AG09309 (cell line): Measurements from ENCODE around the gene EFCAB5.
"Not testable (repeated sequence)": the region's sequence is repeated elsewhere in the genome, so short reads cannot be mapped to it uniquely, and the experiment has no call there.

Experiments used
- DNase-seq: peaks from one replicate; pipeline ENCODE4 v3.0.0-alpha.2; 2010; ENCODE audit warnings: low read depth
- H3K4me3 ChIP-seq: 2 replicates; pipeline ENCODE4 v1.5.1; 2011; ENCODE audit warnings: mild to moderate bottlenecking, low read depth, low read length, moderate library complexity; ENCODE audit not compliant: control insufficient read depth
- CTCF ChIP-seq: IDR thresholded peaks from 2 replicates; pipeline ENCODE4 v1.5.1; 2011; ENCODE audit warnings: mild to moderate bottlenecking, low read depth, low read length, inconsistent platforms; ENCODE audit not compliant: insufficient read depth, control insufficient read depth; ENCODE audit errors: missing control alignments

The EFCAB5 gene

GRCh38 chr17:30133197-30133596 lies 191.8 kb downstream of the EFCAB5 start:
- no peak for DNase-seq
- no peak overlapping the region for H3K4me3 ChIP-seq
- no peak for TF ChIP-seq CTCF

- no peak for TF ChIP-seq CTCF
- no peak overlapping the region for H3K4me3 ChIP-seq
- no peak for DNase-seq
Measured at GRCh38 chr17:30134551-30134950, 193.1 kb downstream of the EFCAB5 start.

GRCh38 chr17:30137158-30137557 lies 195.7 kb downstream of the EFCAB5 start:
- no peak for DNase-seq
- H3K4me3 ChIP-seq = no peak overlapping the region
- no peak for TF ChIP-seq CTCF

GRCh38 chr17:30147860-30148259 lies 206.4 kb downstream of the EFCAB5 start:
- DNase-seq, H3K4me3 ChIP-seq: not testable (repeated sequence)

- no peak for DNase-seq
- H3K4me3 ChIP-seq = no peak overlapping the region
- TF ChIP-seq CTCF = no peak
Measured at GRCh38 chr17:30148376-30148775, 206.9 kb downstream of the EFCAB5 start.

- TF ChIP-seq CTCF = no peak
- H3K4me3 ChIP-seq = no peak overlapping the region
- DNase-seq = no peak
Measured at GRCh38 chr17:30151471-30151870, 210.0 kb downstream of the EFCAB5 start.

GRCh38 chr17:30153463-30153862 lies 212.0 kb downstream of the EFCAB5 start:
- no peak for DNase-seq
- no peak overlapping the region for H3K4me3 ChIP-seq
- no peak for TF ChIP-seq CTCF
